Measurements from ENCODE around the gene MICAL3. TPM values are rescaled to one million over a fixed set of nuclear protein-coding genes. Genes with fewer than 3 reads are reported as not detected.

The MICAL3 gene
- total and polyA plus RNA-seq, 5 donors: 30.4 to 105 (median 72.5) TPM

- Histone ChIP-seq H3K27me3 (ENCODE audit: control insufficient read depth, insufficient read depth) (no peaks in the 10 kb centered on the region), H3K9me3 (ENCODE audit: control insufficient read depth, low read length) (no peaks in the 10 kb centered on the region), H3K4me3 (ENCODE audit: low read length) (no peak overlapping the region), H3K4me1 (ENCODE audit: control insufficient read depth, insufficient read depth, low read length) (peaks cover 21% of the 10 kb centered on the region), H3K27ac (ENCODE audit: low read length) (peak overlapping the region; percentile 96)
- DNase-seq (peak in 2 of 3 donors; percentile 60 to 68), ATAC-seq (peak; percentile 6 to 14)
- 65% methylated on average over 12 of the region's 12 CpGs for WGBS
- intact Hi-C loops (cut with DNase I): loop anchor here in 3 of 4 donors (5.0 to 10.0 kb wide), 3 partner anchors 89 to 162 kb away; partner anchors contain the start of genes MICAL3 (in 1 of the 3) and PEX26 (in 1 of the 3)
Observed at GRCh38 chr22:17912945-17913721, 111.2 kb downstream of the MICAL3 start.

- intact Hi-C loops (cut with DNase I): loop anchor here in 3 of 4 donors (5.0 to 10.0 kb wide), 3 partner anchors 90 to 163 kb away; partner anchors contain the start of genes MICAL3 (in 1 of the 3) and PEX26 (in 1 of the 3)
- 94% methylated on average over 4 of the region's 4 CpGs for WGBS
- peaks cover 23% of the 10 kb centered on the region for H3K4me1 ChIP-seq (ENCODE audit: control insufficient read depth, insufficient read depth, low read length)
- no peak for DNase-seq
- no peaks in the 10 kb centered on the region for H3K27me3 ChIP-seq (ENCODE audit: control insufficient read depth, insufficient read depth)
- H3K4me3 ChIP-seq (ENCODE audit: low read length): no peak overlapping the region
- no peaks in the 10 kb centered on the region for H3K9me3 ChIP-seq (ENCODE audit: control insufficient read depth, low read length)
- peak overlapping the region; percentile 94 for H3K27ac ChIP-seq (ENCODE audit: low read length)
- no peak for ATAC-seq
Observed at GRCh38 chr22:17911887-17912286, 112.5 kb downstream of the MICAL3 start.

GRCh38 chr22:17911312-17911705 is 113.1 kb downstream of the MICAL3 start:
- Histone ChIP-seq H3K4me3 (ENCODE audit: low read length) (no peak overlapping the region), H3K27me3 (ENCODE audit: control insufficient read depth, insufficient read depth) (no peaks in the 10 kb centered on the region), H3K4me1 (ENCODE audit: control insufficient read depth, insufficient read depth, low read length) (peaks cover 24% of the 10 kb centered on the region), H3K27ac (ENCODE audit: low read length) (peak overlapping the region; percentile 94), H3K9me3 (ENCODE audit: control insufficient read depth, low read length) (no peaks in the 10 kb centered on the region)
- DNase-seq (no peak), ATAC-seq (no peak)
- 60% methylated on average over 6 of the region's 6 CpGs for WGBS
- intact Hi-C loops (cut with DNase I): loop anchor here in 3 of 4 donors (5.0 to 10.0 kb wide), 3 partner anchors 91 to 163 kb away; partner anchors contain the start of genes MICAL3 (in 1 of the 3) and PEX26 (in 1 of the 3)

- Histone ChIP-seq H3K4me3 (ENCODE audit: low read length) (no peak overlapping the region), H3K27ac (ENCODE audit: low read length) (peak overlapping the region; percentile 95), H3K9me3 (ENCODE audit: control insufficient read depth, low read length) (no peaks in the 10 kb centered on the region), H3K27me3 (ENCODE audit: control insufficient read depth, insufficient read depth) (no peaks in the 10 kb centered on the region), H3K4me1 (ENCODE audit: control insufficient read depth, insufficient read depth, low read length) (peaks cover 24% of the 10 kb centered on the region)
- DNase-seq (peak; percentile 78 to 88 (median 88)), ATAC-seq (peak; percentile 90 to 95)
- 15% methylated on average over 12 of the region's 12 CpGs for WGBS
- intact Hi-C loops (cut with DNase I): loop anchor here in 3 of 4 donors (5.0 to 10.0 kb wide), 3 partner anchors 92 to 164 kb away; partner anchors contain the start of genes MICAL3 (in 1 of the 3) and PEX26 (in 1 of the 3)
Observed at GRCh38 chr22:17910561-17911311, 113.6 kb downstream of the MICAL3 start.

GRCh38 chr22:17907748-17908051 is 116.7 kb downstream of the MICAL3 start:
- H3K9me3 ChIP-seq (ENCODE audit: control insufficient read depth, low read length): no peaks in the 10 kb centered on the region
- intact Hi-C loops (cut with DNase I): loop anchor here in 3 of 4 donors (10.0 kb wide), 3 partner anchors 107 to 167 kb away; partner anchors contain the start of gene PEX26 (in 1 of the 3)
- peaks cover 22% of the 10 kb centered on the region for H3K4me1 ChIP-seq (ENCODE audit: control insufficient read depth, insufficient read depth, low read length)
- H3K4me3 ChIP-seq (ENCODE audit: low read length): no peak overlapping the region
- no peak for DNase-seq
- ATAC-seq: no peak
- peak overlapping the region; percentile 71 for H3K27ac ChIP-seq (ENCODE audit: low read length)
- H3K27me3 ChIP-seq (ENCODE audit: control insufficient read depth, insufficient read depth): no peaks in the 10 kb centered on the region
- 78% methylated on average over 9 of the region's 9 CpGs for WGBS

- DNase-seq (peak in 1 of 3 donors; percentile 41), ATAC-seq (no peak)
- intact Hi-C loops (cut with DNase I): loop anchor here in 3 of 4 donors (10.0 kb wide), 3 partner anchors 108 to 168 kb away; partner anchors contain the start of gene PEX26 (in 1 of the 3)
- 69% methylated on average over 16 of the region's 16 CpGs for WGBS
- Histone ChIP-seq H3K9me3 (ENCODE audit: control insufficient read depth, low read length) (no peaks in the 10 kb centered on the region), H3K27me3 (ENCODE audit: control insufficient read depth, insufficient read depth) (no peaks in the 10 kb centered on the region), H3K27ac (ENCODE audit: low read length) (peak overlapping the region; percentile 71), H3K4me3 (ENCODE audit: low read length) (no peak overlapping the region), H3K4me1 (ENCODE audit: control insufficient read depth, insufficient read depth, low read length) (peaks cover 22% of the 10 kb centered on the region)
Observed at GRCh38 chr22:17906978-17907747, 117.2 kb downstream of the MICAL3 start.

GRCh38 chr22:17905445-17905844 is 118.9 kb downstream of the MICAL3 start:
- Histone ChIP-seq H3K27me3 (ENCODE audit: control insufficient read depth, insufficient read depth) (no peaks in the 10 kb centered on the region), H3K4me3 (ENCODE audit: low read length) (no peak overlapping the region), H3K4me1 (ENCODE audit: control insufficient read depth, insufficient read depth, low read length) (peaks cover 18% of the 10 kb centered on the region), H3K9me3 (ENCODE audit: control insufficient read depth, low read length) (no peaks in the 10 kb centered on the region), H3K27ac (ENCODE audit: low read length) (no peak overlapping the region)
- whole genome bisulfite sequencing: 92% methylated on average over 8 of the region's 8 CpGs
- no peak for DNase-seq
- intact Hi-C loops (cut with DNase I): loop anchor here in 3 of 4 donors (10.0 kb wide), 3 partner anchors 109 to 169 kb away; partner anchors contain the start of gene PEX26 (in 1 of the 3)
- no peak for ATAC-seq

GRCh38 chr22:17903564-17904295 is 120.6 kb downstream of the MICAL3 start:
- Histone ChIP-seq H3K4me3 (ENCODE audit: low read length) (no peak overlapping the region), H3K27ac (ENCODE audit: low read length) (peak overlapping the region; percentile 65), H3K4me1 (ENCODE audit: control insufficient read depth, insufficient read depth, low read length) (peaks cover 15% of the 10 kb centered on the region), H3K9me3 (ENCODE audit: control insufficient read depth, low read length) (no peaks in the 10 kb centered on the region), H3K27me3 (ENCODE audit: control insufficient read depth, insufficient read depth) (no peaks in the 10 kb centered on the region)
- ATAC-seq (peak; percentile 13 to 38), DNase-seq (peak in 1 of 3 donors; percentile 54)
- 58% methylated on average over 10 of the region's 10 CpGs for WGBS
- intact Hi-C loops (cut with DNase I): loop anchor here in 3 of 4 donors (10.0 kb wide), 3 partner anchors 111 to 171 kb away; partner anchors contain the start of gene PEX26 (in 1 of the 3)

GRCh38 chr22:17902960-17903359 is 121.4 kb downstream of the MICAL3 start:
- Histone ChIP-seq H3K9me3 (ENCODE audit: control insufficient read depth, low read length) (no peaks in the 10 kb centered on the region), H3K4me3 (ENCODE audit: low read length) (no peak overlapping the region), H3K27ac (ENCODE audit: low read length) (peak overlapping the region; percentile 65), H3K27me3 (ENCODE audit: control insufficient read depth, insufficient read depth) (no peaks in the 10 kb centered on the region), H3K4me1 (ENCODE audit: control insufficient read depth, insufficient read depth, low read length) (peaks cover 12% of the 10 kb centered on the region)
- WGBS: 92% methylated on average over 8 of the region's 8 CpGs
- intact Hi-C loops (cut with DNase I): loop anchor here in 3 of 4 donors (10.0 kb wide), 3 partner anchors 112 to 172 kb away; partner anchors contain the start of gene PEX26 (in 1 of the 3)
- ATAC-seq (no peak), DNase-seq (no peak)

All from right cardiac atrium (tissue), 5 donors.